HG03108 (cell line): ENCODE data around the gene SORCS2.

Experiments
- ATAC-seq: cut with Tn5 transposase; IDR thresholded peaks from one replicate; pipeline ENCODE4 v1.9.1; 2021; ENCODE audit warnings: moderate library complexity; ENCODE audit not compliant: unreplicated experiment

Gene SORCS2

DNA sequence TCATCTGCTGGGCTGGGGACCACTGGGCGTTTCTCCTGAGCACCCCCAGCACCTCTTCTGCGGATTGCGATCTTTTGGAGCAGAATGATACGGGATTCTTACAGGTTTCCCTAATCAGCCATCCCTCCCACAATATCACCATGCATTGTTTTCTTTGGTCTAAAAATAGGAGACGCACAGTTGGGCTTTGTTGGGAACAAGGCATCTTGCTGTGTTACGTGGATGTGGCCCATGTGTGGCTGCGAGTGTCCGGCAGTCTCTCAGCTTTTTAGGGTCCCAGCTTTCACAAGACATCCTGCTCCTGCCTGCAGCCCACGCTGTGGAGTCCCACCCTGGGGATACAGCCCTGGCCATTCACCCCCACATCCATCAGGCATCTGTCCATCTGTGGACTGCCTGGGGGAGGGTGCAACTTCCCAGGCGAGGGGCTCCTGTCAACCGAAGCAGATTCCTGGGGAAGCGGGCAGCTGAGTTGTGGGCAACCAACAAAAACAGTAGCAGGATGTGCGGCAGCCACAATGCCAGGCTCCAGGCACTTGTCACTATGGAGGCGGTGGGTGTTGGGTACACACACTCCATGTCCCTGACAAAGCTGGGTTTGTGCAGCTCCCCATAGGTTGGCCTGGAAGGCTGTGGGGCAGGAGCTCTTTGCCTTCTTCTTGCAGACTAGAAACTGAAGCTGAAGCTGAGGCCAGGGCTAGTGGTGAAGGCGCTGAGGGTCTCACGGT lies 427.9 kb downstream of the SORCS2 start:
- ATAC-seq = no peak

DNA sequence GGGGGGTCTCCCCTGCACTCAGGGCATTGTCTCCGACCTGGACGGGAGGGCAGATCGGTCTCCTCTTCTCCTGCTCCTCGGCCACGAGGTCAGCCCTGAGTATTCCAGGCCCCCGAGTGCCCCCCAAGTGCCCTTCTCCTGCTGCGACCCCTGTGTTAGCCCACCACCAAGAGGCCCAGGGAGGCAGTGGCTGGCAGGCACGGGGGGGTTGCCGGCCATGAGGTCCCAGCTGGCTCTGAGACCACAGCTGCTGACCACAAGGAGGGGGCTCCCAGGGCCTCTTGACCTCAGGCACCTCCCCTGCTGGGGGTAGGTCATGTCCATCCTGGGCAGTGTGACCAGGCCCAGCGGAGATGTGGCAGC lies 428.5 kb downstream of the SORCS2 start:
- ATAC-seq = no peak

DNA sequence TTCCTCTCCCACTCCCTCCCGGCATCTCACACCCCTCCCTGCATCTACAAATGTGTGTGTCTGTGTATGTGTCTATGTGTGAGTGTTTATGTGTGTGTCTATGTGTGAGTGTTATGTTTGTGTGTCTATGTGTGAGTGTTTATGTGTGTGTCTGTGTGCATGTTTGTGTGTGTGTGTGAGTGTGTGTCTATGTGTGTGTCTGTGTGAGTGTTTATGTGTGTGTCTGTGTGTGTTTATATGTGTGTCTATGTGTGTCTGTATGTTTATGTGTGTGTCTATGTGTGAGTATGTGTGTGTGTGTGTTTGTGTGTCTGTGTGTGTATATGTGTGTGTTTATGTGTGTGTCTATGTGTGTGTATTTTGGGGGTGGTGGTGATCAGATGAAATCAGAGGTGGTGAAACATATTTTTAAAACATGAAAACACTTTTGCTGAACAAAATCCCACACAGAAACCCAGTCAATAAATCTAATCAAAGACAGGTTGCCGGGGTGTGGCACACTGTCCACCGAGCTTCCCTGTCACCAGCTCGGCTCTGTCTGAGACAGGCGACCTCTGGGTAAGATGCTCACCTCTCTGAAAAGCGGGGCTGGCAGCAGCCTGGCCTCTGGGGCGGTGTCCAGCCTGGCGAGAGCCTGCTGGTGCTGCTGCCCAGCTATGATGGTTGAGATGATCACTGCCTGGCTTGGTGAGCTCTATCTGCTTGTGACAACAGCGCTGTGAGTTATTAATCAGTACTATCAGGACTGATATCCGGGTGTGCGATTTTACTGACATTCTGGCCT lies 429.1 kb downstream of the SORCS2 start:
- ATAC-seq = no peak

DNA sequence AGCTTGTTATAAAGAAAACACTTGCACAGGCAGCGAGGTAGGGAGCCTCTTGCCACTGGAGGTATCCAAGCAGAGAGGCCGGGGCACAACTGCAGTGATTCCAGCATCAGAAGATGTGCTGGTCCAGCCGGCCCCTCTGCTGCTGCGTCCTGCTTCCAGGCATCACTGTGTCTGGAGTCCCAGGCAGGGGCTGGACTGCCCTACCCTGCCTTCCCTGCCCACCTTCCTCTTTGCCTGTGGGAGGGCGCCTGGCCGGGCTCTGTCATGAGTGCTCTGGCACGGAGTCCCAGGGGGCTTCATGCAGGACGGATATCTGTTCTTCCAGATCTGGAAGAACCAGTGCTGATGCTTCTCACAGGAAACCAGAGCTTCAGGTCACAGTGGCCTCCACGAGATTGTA lies 430.0 kb downstream of the SORCS2 start:
- no peak for ATAC-seq

DNA sequence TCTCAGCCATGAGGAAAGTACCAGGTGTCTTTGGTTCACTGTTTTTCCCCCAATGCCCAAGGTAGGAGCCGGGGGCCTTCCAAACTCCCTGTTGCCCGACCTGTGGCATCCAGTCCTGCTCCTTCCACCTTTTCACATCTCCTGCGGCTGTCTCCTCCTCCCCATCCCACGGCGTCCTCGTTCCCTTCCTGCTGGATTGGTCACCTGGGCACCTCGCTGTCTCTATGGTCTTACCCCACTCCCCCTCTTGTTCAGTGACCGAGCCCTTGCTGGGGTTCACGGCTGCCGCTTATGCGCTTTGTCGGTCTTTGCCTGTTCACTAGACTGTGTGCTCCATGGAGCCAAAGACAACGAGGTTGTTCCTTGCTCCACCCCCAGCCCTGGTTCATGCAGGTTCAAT lies 431.1 kb downstream of the SORCS2 start:
- no peak for ATAC-seq

DNA sequence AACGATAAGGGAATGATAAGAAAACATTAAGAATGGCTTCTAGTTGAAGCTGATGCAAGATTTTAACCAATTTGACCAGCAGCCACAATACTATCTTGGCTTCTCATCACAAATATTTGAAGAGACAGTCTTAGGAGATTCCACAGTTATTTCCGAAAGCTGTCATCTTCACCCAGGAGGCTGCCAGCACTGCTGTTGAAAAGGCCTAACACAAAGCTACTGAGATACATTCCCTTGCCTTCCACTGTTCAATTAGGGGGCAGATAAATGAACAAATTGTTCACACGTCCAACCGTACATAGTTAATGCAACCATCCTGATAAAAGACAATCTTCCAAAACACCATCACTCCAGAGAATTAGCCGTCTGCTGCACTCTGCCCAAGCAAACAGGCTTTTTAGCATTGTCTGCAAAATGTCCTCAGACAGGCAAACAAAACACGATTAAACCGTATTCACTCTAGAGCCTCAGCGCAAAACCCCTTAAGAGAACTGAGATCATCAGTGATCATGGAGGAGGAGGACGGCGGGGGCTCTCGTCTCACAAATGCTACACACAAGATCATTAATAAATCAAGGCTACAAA lies 432.1 kb downstream of the SORCS2 start:
- ATAC-seq = no peak

DNA sequence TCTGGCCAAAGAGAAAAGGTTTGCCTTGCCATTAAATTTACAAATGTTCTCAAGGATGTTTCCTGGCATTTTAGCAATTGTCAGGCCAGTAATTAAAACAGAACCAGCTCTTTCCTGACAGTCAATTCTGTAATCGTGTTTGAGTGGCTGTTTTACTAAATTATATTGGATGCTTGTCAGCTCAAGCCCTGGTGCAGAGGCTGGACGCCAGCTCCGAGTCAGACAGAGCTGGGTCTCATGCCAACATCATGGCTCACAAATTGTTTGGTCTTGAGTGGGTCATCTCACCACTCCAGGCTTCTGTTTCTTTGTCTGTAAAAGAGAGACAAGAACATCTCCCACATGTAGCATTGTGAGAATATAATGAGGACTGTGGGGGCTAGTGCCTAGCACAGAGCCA lies 432.7 kb downstream of the SORCS2 start:
- no peak for ATAC-seq

DNA sequence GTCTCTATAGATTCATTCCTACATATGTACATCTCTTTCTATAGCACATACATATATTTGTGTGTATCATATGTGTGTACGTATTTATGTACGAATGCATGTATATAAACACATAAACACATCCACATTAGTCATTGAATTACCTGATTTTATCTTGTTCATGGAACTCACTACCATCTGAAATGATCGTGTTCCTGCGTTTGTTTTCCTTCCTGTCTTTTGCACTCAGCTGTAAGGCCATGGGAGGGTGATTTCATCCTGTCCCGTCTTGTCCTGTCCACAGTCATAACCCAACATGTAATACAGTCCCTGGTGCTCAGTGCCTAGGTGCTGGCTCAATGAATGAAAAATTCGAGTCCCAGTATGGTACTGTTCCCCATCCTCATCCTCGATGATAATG lies 434.2 kb downstream of the SORCS2 start:
- no peak for ATAC-seq

DNA sequence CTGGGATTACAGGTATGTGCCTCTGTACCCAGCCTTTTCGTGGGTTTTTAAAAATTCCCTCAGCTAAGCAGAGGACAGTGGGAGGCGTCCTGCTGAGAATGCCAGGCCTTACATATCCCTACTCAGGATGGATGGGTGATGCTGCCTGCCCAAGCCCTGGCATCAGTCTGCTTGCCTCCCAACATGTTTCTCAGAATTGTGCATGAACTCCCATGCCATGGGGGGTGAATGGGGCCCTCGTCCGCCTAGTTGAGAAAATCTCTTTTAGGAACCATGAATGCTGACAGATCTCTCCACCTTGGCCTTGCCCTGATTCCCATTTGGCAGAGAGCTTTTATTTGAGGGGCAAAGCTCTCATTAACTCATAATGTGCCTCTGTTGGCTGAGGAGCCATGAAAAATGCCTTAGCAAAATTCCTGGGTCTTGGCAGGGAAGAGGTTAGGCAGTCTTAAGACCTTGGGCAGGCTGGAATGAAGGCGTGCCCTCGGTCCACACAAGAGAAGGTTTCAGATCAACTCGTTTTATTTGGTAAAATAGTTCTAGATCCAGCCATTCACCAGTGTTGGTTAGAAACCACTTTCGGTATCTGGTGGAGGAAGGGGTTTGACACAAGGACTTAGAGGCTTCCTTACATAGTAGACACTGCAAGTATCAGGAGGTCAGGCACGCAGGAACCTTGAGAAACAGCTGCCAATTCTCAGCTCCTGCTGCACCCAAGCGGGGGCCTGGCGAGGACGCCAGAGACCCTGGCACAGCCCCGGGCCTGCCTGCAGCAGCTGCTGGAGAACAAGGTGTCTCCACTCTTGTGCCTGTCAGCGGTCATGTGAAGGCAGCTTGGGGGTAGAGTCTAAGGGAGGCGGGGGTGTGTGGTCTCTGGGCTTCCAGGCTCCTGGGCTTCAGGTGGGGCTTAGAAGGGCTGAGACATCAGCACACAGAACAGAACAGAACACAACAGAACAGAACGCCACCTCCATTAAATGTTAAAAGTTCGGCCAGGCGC lies 435.2 kb downstream of the SORCS2 start:
- ATAC-seq = no peak

DNA sequence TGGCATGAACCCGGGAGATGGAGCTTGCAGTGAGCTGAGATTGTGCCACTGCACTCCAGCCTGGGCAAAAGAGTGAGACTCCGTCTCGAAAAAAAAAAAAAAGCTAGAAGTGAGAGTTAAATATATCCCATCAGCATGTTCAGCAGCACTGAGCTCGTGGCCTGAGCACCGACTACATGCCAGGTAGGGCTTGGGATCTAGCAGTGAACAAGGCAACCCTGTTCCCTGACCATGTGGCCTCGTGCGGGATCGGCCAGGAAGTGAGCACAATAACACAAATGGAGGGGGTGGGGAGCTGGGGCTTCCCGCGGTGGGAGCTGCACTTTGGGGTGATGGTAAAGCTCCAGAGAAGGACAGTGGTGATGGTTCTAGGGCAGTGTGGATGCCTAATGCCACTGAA lies 436.1 kb downstream of the SORCS2 start:
- ATAC-seq = no peak

DNA sequence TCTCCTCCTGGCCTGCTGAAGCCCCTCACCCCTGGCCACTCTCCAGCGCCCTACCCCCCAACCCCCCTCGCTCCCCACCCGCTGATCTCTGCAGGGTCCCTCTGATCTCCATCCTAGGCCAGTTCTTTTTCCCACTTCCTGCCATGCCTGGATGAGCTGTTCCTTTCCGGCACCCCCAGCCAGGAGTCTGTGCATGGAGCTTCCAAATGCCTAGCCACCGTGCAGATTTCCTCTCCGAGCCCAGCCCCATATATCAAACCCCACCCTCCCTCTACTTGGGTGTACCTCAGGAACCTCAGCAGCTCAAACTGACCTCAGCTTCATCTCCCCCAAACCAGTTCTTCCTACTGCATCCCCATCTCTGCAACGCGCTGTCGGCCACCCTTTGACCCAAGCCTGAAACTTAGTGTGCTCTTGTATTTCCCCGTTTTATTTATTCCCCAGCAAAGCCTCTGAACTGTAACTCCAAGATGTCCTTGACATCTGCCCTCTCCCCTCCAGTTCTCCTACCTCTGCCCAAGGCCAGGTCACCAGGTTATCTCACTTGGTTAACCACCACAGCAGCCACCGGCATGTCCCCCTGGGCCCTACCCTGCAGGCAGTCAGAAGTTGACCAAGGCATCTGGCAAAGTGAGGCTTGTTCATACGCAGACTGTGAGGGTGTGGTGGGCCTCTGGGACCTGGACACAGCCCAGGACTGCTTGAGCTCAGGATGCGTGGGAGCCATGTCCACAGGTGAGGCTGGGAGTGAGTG lies 437.3 kb downstream of the SORCS2 start:
- no peak for ATAC-seq

DNA sequence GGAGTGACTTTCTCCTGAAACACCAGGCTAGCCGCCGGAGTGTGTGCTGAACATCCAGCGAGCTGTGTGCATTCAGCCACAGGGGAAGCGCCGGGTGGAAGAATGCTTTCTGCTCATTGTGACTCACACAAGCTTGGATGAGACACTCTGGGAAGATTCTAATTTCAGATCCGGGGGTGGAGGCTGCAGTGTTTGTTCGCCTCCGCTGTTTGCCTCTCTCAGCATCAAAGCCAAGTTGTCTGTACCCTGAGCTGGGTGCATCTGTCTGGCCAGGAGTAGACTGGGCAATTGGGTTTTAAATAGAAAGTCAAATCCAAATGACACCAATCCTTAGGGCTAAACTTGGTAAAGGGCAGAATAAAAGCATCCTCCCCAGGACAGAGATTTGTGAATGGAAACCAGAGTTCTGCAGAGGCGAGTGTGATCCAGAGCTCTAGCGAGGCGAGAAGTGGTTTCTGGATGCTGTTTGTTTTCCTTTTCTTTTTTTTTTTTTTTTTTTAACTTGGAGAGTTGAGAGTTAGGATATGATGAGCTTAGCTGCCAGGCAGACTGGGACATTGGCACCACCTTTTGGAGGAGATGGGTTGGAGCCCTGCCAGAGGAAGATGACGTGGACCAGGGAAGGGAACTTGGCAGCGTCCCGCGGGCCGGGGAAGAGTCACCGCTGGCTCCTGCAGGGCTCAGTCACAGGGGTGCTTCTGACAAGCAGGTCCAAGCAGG lies 438.4 kb downstream of the SORCS2 start:
- no peak for ATAC-seq

DNA sequence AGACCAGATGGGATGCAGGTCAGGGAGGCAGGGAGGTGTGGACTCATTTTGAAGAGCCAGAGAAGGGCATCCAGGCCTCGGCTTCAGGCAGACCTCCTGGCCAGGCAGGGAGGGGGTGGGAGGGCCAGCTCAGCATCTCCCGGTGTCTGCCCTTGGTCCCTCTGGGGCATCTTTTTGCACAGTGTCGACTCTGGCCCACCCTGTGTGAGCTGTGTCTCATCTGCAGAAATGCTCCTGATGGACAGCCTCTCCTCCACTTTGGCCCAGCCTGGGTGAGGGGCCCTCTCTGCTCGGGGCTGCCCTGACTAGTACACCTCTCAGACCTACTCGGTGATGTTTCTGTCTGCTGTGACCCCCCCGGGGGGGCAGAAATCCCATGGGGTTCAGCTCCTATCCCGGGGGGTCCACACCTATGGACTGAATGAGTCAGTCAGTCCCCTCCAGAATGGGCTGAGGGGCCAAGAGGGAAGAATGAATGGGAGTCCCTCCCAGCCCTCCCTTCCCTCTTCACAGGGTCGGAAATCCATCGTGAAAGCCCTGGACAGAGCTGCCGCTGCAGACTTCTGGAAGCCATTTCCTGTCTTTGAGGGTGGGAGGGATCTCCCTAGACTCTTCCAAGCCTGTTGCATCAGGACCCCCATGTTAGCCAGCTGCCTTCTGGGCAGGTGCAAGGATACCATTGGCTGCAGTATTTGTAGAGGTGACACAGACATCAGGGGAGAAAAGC lies 439.1 kb downstream of the SORCS2 start:
- no peak for ATAC-seq

DNA sequence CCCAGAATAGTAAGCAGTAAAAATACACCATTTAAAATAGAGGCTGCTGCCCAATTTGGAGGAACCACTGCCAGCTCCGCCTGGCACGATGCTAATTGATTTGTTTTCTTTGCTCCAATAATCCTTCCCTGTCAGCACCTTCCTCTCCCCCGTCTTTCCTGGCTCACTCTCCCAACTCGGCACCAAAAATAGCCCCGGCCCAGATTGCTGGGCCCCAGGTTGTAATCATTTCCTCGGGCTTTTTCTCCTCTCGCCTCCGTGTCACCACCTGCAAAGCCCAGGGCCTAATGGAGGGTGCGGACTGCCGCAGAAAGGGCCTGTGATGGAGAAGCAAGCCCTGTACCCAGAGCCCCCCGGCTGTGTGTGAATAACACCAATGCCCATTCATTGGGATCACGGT lies 440.0 kb downstream of the SORCS2 start:
- ATAC-seq = no peak

DNA sequence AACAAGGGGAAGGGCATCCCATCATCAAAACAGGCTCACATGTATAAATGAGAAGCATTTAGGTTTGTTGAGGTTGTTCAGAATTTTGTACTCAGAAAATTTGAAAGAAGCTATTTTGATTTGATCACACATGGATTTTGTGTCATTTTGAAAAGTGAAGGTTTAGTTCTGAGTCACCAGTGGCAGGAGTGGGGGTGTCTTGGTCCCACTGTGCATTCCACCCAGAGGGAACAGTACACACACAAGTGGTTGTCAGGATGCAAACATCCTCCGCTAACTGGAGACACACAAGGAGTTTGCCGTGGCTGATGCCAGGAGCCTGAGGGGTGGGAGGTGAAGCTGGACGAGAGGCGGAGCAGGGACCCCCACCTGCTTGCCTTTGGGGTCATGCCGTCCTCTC lies 440.6 kb downstream of the SORCS2 start:
- no peak for ATAC-seq

DNA sequence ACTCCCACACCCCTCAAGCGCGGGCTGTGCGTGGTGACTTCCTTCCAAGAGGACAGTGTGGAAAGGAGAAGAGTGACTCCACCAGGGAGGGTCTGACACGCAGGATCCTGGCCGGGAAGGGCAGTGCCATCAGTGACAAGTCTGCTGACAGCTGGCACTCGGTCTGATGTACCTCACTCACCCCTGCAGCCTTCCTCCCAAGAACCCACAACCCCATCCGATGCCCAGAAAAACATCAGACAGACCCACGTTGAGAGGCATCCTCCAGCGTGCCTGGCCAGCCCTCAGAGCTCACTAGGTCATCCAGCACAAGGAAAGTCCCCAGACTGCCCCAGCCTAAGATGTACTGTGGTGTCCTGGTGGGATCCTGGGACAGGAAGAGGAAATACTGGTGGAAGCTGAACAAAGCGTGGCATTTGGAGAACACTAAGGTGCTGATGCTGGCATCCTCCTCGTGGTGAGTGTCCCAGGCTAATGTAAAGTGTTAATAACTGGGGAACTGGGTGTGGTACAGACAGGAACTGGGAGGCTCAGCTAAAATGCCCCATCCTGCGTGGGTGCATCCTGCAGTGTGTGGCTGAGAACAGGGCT lies 442.4 kb downstream of the SORCS2 start:
- ATAC-seq = no peak

DNA sequence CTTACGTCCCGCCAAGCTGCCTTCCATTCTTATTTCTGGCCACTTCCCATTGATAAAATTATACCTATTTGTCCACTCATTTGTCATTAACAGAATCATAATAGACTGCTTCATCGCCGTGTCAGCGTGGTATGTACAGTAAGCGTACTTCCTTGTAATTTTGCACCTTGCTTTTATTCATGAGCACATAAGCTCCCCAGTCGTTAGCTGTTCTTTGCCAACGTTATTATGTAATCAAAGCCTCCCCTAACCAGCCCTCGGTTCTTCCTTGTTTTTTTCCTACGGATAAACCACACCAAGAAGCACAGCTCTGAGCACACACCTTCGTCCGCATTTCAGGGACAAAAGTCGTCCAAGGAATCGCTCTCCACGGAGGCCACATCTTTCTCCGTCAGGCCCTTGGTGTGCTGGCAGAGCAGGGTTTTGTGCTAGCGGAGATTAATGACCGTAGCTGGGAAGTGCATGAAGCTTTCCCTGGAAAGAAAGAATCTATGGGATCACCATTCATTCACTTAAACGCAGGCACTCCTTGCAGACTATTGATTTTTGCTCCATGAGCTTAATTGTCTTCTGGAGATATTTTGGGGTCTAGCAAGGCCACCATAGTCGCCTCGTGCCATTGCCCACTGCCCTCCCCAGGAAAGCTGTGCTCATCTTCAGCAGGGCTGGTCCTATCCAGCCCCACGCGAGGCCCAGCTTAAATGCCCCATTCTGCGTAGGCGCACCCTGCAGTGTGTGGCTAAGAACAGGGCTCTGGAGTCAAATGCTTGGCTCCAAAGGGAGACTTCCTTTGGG lies 443.3 kb downstream of the SORCS2 start:
- ATAC-seq = no peak

DNA sequence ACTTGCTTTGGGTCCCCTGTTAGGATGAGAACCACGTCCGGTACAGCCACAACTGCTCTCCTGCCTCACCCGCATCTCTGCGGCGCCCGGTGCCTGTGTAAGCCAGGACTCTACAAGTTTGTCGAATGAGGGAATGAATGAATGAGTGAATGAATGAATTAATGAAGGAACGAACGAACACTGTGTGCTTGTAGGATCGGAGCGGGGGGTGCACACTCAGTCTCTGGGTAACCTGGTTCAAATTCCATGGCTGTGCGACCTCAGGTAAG lies 443.8 kb downstream of the SORCS2 start:
- no peak for ATAC-seq
